Adrenal gland (tissue), 12 donors: ENCODE data around the gene TRIM38. TPM values are rescaled to one million over a fixed set of nuclear protein-coding genes. Genes with fewer than 3 reads are reported as not detected.
"Not testable (repeated sequence)": the region's sequence is repeated elsewhere in the genome, so short reads cannot be mapped to it uniquely, and the experiment has no call there.

Source experiments
- DNase-seq, 7 donors: peaks; one replicate each; pipeline ENCODE4 v3.0.0-alpha.2; 2019 to 2020
- H3K27ac ChIP-seq, 5 donors: fragments of 200-600 bp; sonication (generic) in 4 of 5; 1 replicate in 3 of 5; 2 replicates in 2 of 5; pipeline versions ENCODE4 v1.5.1 to v1.8.0; 2016 to 2020; ENCODE audit warnings: mild to moderate bottlenecking in 1 of 5
- H3K27me3 ChIP-seq: fragments of 200-600 bp; 2 replicates; pipeline ENCODE4 v1.8.0; 2021
- H3K36me3 ChIP-seq, 2 donors: fragments of 200-600 bp; replicated peaks in 1 of 2; 1 replicate in 1 of 2; 2 replicates in 1 of 2; pipeline versions ENCODE4 v1.5.1 to v1.8.0; 2018 to 2022
- H3K4me1 ChIP-seq, 2 donors: fragments of 200-600 bp; replicated peaks in 1 of 2; 1 replicate in 1 of 2; 2 replicates in 1 of 2; pipeline versions ENCODE4 v1.5.1 to v1.8.0; 2018 to 2021
- H3K4me3 ChIP-seq, 4 donors: fragments of 200-600 bp; sonication (generic) in 3 of 4; one replicate each; pipeline ENCODE4 v1.5.1; 2016 to 2018
- H3K9me3 ChIP-seq, 3 donors: fragments of 200-600 bp; sonication (generic) in 1 of 3; replicated peaks in 1 of 3; 1 replicate in 2 of 3; 2 replicates in 1 of 3; pipeline versions ENCODE4 v1.5.1 to v1.8.0; 2016 to 2021
- POLR2A ChIP-seq, 2 donors: fragments of 450-650 bp; IDR thresholded peaks; one replicate each; pipeline ENCODE4 v1.6.1; 2017; ENCODE audit warnings: antibody characterized with exemption in 2 of 2, mild to moderate bottlenecking in 2 of 2, moderate library complexity in 1 of 2
- WGBS, 4 donors: extraction: QIAGEN DNeasy Blood & Tissue Kit in 2 of 4; methylation state at CpG; one replicate each; pipeline versions ENCODE4 v1.1.5 to v1.1.7; 2013 to 2017; 5-methylcytosine and 5-hydroxymethylcytosine counted together
- intact Hi-C, 2 donors: fragments of 100-400 bp; cut with DNase I; formaldehyde crosslinking; loops; one replicate each; pipeline versions ENCODE4 v1.14.1 to v1.15.0; 2022 to 2023
- polyA plus RNA-seq, 3 donors: library from polyadenylated mRNA; stranded (reverse); fragments of 200-250 nt in 2 of 3; fragments of 350-450 nt in 1 of 3; fragmentation: Illumina TruSeq in 1 of 3; extraction: RNeasy Lipid Tissue Mini Kit (QIAGEN cat#74804) in 1 of 3; gene quantifications; one replicate each; pipeline ENCODE4 v1.2.3, GENCODE V29; 2013 to 2014
- total RNA-seq, 9 donors: library from RNA; depleted of rRNA in 4 of 9; stranded (reverse); fragments of >200 nt in 4 of 9; fragments of 120-200 nt in 1 of 9; fragmentation: NEBNext Ultra II Directional in 1 of 9; extraction: Animal tissue kit (Norgen Biotek cat#: 25700) in 1 of 9; gene quantifications; one replicate each; pipeline versions ENCODE4 v1.1.0 to v1.2.4, GENCODE V29; 2013 to 2023
- TF ChIP-seq, protein P1 (sequence below), 6 experiments: fragments of 450-650 bp in 4 of 6; fragments of 200-600 bp in 2 of 6; sonication (generic) in 1 of 6; IDR thresholded peaks; 1 replicate in 5 of 6; 2 replicates in 1 of 6; pipeline versions ENCODE4 v1.5.1 to v1.8.0; 2016 to 2021; ENCODE audit warnings: antibody characterized with exemption in 6 of 6, mild to moderate bottlenecking in 2 of 6, moderate library complexity in 1 of 6
- donor health status: healthy with polysubstance abuse.
- donor health status: Bipolar disorder and iron deficiency.
- donor health status: DM: yes; HTN: yes; CAD: no.
- donor health status: DM: no; HTN: no; CAD: no.
- donor health status: DM: no; HTN: no; CAD: no.
- donor health status: DM: yes; HTN: yes; CAD: no.

TRIM38 gene
- total and polyA plus RNA-seq, 12 donors: 5.7 to 15.6 (median 9.8) TPM

GRCh38 chr6:26003102-26003694, 40.6 kb downstream of the TRIM38 start:
- Histone ChIP-seq H3K9me3 (no peaks in the 10 kb centered on the region), H3K27ac (no peak overlapping the region), H3K4me3 (no peak overlapping the region), H3K36me3 (peaks cover 0 to 8% of the 10 kb centered on the region in 2 donors), H3K27me3 (no peaks in the 10 kb centered on the region), H3K4me1 (peaks cover 0 to 4% of the 10 kb centered on the region in 2 donors)
- TF ChIP-seq, protein P1, sequence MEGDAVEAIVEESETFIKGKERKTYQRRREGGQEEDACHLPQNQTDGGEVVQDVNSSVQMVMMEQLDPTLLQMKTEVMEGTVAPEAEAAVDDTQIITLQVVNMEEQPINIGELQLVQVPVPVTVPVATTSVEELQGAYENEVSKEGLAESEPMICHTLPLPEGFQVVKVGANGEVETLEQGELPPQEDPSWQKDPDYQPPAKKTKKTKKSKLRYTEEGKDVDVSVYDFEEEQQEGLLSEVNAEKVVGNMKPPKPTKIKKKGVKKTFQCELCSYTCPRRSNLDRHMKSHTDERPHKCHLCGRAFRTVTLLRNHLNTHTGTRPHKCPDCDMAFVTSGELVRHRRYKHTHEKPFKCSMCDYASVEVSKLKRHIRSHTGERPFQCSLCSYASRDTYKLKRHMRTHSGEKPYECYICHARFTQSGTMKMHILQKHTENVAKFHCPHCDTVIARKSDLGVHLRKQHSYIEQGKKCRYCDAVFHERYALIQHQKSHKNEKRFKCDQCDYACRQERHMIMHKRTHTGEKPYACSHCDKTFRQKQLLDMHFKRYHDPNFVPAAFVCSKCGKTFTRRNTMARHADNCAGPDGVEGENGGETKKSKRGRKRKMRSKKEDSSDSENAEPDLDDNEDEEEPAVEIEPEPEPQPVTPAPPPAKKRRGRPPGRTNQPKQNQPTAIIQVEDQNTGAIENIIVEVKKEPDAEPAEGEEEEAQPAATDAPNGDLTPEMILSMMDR (IDR thresholded peaks at IDR 0.05): peak; percentile 59 to 86 (median 72)
- no peak for TF ChIP-seq POLR2A (IDR thresholded peaks at IDR 0.05)
- WGBS, 4 donors: 0 to 4% (median 2%) methylated on average over 3 of the region's 3 CpGs
- intact Hi-C loops: no loop called here
- peak; percentile 48 to 83 (median 63) for DNase-seq

DNA sequence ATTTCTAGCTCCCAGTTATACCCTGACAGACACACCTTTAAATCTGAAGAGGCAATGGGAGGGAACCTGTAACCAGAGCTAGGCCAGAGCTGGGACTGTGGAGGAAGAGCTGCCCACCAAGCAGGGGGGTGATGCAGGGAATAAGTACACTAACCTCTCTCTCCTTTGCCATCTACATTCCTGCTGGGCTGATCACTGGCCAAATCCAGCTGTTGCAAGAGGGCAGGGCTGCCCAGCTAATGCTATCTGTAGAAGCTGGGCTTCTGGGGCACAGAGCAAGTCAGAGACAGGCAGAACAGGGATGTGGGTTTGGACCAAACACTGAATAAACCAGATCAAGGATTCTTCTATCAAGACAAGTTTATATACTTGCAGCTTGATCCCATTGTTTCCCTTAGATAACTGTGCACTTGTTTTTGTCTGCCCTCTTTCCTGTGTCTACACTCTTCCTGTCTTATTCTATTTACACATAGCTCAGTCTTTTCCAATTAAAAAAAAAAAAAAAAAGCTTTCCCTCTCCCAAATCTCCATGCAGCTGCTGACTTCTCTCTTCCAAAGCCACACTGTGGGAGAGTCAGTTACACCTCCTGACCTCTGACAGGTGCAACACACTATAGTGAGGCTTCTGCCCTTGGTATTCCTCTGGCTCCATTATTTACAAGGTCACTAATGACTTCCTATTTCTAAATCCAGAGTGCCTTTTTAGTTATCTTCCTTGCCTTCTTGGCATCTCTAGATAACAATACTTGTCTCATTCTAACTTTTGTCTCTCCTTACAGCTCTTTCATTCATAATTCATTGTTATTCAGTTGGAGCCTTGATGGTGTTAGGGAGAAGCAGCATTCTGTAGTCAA, 43.7 kb downstream of the TRIM38 start:
- intact Hi-C loops: no loop called here
- Histone ChIP-seq H3K4me3 (no peak overlapping the region), H3K36me3 (no peaks in the 10 kb centered on the region), H3K4me1 (peaks cover 0 to 4% of the 10 kb centered on the region in 2 donors), H3K27me3 (no peaks in the 10 kb centered on the region), H3K27ac (no peak overlapping the region), H3K9me3 (no peaks in the 10 kb centered on the region)
- DNase-seq: no peak
- TF ChIP-seq, protein P1 (IDR thresholded peaks at IDR 0.05): no peak
- no peak for TF ChIP-seq POLR2A (IDR thresholded peaks at IDR 0.05)

- 76 to 84% (median 80%) methylated on average over 1 of the region's 1 CpG for WGBS, 4 donors
- H3K4me1 ChIP-seq, H3K36me3 ChIP-seq, intact Hi-C loops, H3K9me3 ChIP-seq, DNase-seq, H3K4me3 ChIP-seq, H3K27ac ChIP-seq, H3K27me3 ChIP-seq: not testable (repeated sequence)
Observed at GRCh38 chr6:26006940-26007305, 44.3 kb downstream of the TRIM38 start.

GRCh38 chr6:26008470-26008869, 45.9 kb downstream of the TRIM38 start:
- no peaks in the 10 kb centered on the region for H3K27me3 ChIP-seq
- H3K9me3 ChIP-seq: no peaks in the 10 kb centered on the region
- H3K27ac ChIP-seq: no peak overlapping the region
- H3K36me3 ChIP-seq: no peaks in the 10 kb centered on the region
- DNase-seq: peak in 1 of 7 donors; percentile 10
- intact Hi-C loops: no loop called here
- TF ChIP-seq POLR2A (IDR thresholded peaks at IDR 0.05): no peak
- TF ChIP-seq, protein P1 (IDR thresholded peaks at IDR 0.05): no peak
- 25 to 38% (median 30%) methylated on average over 3 of the region's 3 CpGs for WGBS, 4 donors
- no peak overlapping the region for H3K4me3 ChIP-seq
- H3K4me1 ChIP-seq: no peaks in the 10 kb centered on the region
